PC-3 (cell line): Measurements from ENCODE around the gene DLK1.

Source experiments
- CTCF ChIP-seq: fragments of 300-600 bp; sonication (generic); conservative IDR thresholded peaks from 2 replicates; pipeline ENCODE4 v1.5.1; 2017; ENCODE audit warnings: antibody characterized with exemption, low read depth, mild to moderate bottlenecking, low read length
- EZH2 ChIP-seq: fragments of 300-600 bp; sonication (generic); IDR thresholded peaks from one replicate; pipeline ENCODE4 v1.6.1; 2017; ENCODE audit warnings: antibody characterized with exemption, mild to moderate bottlenecking, low read length; ENCODE audit not compliant: unreplicated experiment
- EZH2phosphoT487 ChIP-seq: fragments of 300-600 bp; sonication (generic); IDR thresholded peaks from 2 replicates; pipeline ENCODE4 v1.6.1; 2018; ENCODE audit warnings: mild to moderate bottlenecking, antibody characterized with exemption, low read length, borderline replicate concordance

- TF ChIP-seq CTCF = no peak
- TF ChIP-seq EZH2 = no peak
- TF ChIP-seq EZH2phosphoT487 = no peak
Measured at GRCh38 chr14:100687386-100687785, 39.3 kb upstream of the DLK1 start.
